Stimulated activated naive CD4-positive, alpha-beta T cell (primary cell): Measurements from ENCODE around the gene CROT.

ENCODE experiments used
- DNase-seq, 6 experiments: peaks; one replicate each; lab custom pipeline; 2025; lab: John Stamatoyannopoulos, UW

Gene CROT

DNA sequence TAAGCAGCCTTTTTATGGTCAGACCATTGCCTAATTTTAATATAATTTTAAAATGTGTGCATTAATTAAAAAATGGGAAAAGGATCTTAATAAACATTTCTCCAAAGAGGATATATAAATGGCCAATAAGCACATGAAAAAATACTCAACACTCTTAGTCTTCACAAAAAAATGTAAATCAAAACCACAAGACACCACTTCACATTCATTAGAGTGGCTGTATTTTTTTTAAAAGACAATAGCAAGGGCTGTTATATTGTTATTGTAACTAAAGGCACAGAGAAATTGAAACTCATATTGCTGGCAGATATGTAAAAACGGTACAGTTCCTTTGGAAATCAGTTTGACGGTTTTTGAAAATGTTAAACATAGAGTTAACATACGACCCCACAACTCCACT, 3.2 kb upstream of the CROT start:
- DNase-seq = no peak

DNA sequence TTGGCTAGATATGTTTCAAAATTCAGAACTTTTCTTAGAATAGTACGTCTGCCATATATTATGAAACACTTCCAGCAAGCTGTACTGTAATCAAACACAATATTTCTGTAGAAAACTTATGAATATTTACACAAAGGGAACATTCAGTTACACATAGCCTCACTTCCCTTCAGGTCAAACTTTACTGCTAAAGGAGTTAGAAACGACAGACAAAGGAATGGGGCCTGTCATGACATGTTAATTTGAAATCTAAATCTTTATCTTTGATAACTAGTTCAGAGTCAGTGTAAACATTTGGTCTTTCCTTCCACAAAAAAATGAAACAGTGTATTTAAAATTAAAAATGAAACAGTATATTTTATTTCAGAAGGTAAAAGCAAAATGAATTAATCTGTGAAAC, 1.0 kb upstream of the CROT start:
- DNase-seq = peak in 1 of 6 experiments; percentile 15

GRCh38 chr7:87345962-87346371, 503 bp downstream of the CROT start:
- no peak for DNase-seq

GRCh38 chr7:87347207-87347606, 1.7 kb downstream of the CROT start:
- no peak for DNase-seq

- no peak for DNase-seq
Observed at GRCh38 chr7:87347664-87348063, 2.2 kb downstream of the CROT start.

- DNase-seq = no peak
Observed at GRCh38 chr7:87354749-87355148, 9.3 kb downstream of the CROT start.

- DNase-seq = no peak
Observed at GRCh38 chr7:87356448-87356847, 11.0 kb downstream of the CROT start.

DNA sequence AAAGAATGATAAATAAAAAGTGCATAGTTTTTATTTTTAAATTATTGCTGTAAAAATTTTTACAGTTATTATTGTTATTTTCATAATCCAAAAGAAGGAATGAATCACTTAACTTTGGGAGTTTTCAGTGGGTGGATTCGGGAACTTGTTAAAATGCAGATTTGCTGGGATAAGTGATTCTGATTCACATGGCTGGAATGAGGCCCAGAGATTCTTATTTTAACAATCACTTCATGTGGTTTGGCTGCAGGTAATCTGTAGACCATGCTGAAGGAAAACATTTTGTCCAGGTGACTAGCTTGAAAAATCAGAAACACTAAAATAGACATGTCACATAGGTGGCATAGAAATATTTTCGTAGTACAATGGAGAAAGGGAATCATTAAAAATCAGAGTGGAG, 13.9 kb downstream of the CROT start:
- no peak for DNase-seq

- DNase-seq = no peak
Observed at GRCh38 chr7:87361320-87361719, 15.9 kb downstream of the CROT start.

- DNase-seq = no peak
Observed at GRCh38 chr7:87363342-87363741, 17.9 kb downstream of the CROT start.

DNA sequence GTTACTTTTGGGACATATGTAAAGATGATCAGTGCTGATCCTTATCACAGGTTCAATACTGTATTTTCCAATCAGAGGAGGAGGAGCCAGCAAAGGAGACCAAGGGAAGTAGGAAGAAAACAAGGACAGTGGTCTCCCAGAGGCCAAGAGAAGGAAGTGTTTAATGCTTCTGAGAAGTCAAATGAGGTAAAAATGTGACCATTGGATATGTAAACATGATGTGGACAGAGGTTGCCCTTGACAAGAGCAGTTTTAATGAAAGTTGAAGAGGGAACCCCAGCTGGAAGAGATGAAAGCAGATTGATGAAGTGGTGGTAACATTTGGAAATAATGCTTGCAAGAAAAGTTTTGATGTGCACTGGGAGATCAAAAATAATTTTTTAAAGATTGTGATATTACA, 18.8 kb downstream of the CROT start:
- DNase-seq = no peak

DNA sequence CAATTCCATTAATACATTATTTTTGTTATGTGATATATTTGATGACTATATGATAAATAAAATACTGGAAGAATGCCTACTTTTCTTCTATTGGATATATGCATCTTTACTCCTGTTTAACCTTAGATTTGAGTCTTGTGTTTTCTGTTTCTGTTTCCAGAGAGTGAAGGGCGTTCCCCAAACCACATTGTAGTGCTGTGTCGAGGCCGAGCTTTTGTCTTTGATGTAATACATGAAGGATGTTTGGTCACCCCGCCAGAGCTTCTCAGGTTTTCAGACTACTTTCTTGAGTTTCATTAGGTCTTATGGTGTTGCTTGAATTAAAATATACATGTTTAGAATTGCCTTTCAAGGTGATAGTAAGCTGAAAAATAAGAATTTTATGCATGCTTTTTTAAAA, 23.8 kb downstream of the CROT start:
- DNase-seq = peak in 1 of 6 experiments; percentile 5

- no peak for DNase-seq
Observed at GRCh38 chr7:87370660-87371180, 25.3 kb downstream of the CROT start.

GRCh38 chr7:87375662-87376435, 30.4 kb downstream of the CROT start:
- DNase-seq = no peak

DNA sequence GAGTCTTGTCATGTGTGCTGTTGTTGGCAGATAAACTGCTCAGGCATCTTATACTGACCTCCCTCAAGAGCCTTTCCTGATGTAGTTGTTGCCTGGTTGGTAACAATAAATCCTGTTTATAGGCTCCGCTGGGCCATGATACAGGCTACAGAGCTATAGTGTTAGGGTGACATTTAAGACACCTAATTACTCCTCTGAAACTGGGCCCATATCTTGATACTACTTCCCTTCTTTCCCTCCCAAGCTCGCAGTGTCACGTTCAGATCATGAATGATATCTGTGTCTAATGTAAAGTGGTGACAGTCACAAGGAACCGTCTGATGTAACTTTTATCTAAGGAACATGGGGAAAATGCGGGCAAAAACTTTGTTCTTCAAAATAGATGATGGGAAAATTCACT, 35.4 kb downstream of the CROT start:
- DNase-seq = no peak

- no peak for DNase-seq
Observed at GRCh38 chr7:87391020-87391701, 45.7 kb downstream of the CROT start.

DNA sequence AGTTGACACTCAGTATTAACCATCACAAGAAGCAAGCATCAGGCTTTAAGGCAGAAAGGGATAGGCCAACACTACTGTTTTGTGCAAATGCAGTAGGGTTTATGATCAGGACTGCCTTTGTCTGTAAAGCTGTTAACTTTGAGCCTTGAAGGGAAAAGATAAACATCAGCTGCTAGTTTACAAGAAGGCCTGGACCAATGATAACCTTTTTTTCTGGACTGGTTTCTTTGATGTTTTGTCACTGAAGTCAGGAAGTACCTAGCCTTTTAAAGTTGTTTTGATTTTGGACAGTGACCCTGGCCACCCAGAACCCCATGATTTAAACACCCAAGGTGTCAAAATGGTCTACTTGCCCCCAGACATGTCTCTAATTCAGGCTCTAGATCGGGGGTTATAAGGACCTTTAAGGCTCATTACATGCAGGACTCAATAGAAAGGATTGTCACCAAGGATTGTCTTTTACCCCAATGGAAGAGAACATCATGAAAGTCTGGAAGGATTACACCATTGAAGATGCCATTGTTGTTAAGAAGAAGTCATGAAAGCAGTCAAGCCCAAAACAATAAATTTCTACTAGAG, 50.1 kb downstream of the CROT start:
- DNase-seq = no peak

- DNase-seq = no peak
Observed at GRCh38 chr7:87398446-87398845, 53.0 kb downstream of the CROT start.

GRCh38 chr7:87404674-87405073, 59.2 kb downstream of the CROT start:
- DNase-seq = no peak

DNA sequence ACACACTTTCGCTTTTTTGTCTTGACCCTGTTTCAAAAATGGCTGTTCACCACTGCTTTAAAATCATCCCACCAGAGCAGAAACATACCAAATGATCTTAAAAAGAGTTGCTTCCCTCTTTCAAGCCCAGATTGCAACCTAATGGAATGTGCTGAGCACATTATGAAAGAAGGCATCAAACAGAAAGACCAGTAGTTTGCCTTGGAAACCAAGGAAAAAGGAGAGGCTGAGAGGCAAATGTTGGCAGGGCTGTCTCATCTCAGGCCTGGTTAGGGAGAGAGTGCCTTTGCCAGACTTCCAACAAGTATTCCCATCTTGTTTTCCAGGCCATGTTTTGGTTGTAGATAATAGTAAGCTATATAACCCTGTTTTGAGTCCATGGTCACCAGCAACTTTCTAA, 65.7 kb downstream of the CROT start:
- no peak for DNase-seq

GRCh38 chr7:87413029-87413428, 67.6 kb downstream of the CROT start:
- DNase-seq = no peak

GRCh38 chr7:87413951-87414793, 68.7 kb downstream of the CROT start:
- no peak for DNase-seq
